Common myeloid progenitor, CD34-positive (primary cell): ENCODE measurements around the gene COL4A3.

Experiments used
- CTCF ChIA-PET: fragments of 350-600 bp; sonication (Branson Sonifier 250); formaldehyde crosslinking; loops from one replicate; lab custom pipeline; 2021; ENCODE audit warnings: antibody characterized with exemption; lab: Charles Lee
- POLR2A ChIA-PET: fragments of 350-600 bp; sonication (Branson Sonifier 250); formaldehyde crosslinking; loops from one replicate; lab custom pipeline; 2021; ENCODE audit warnings: antibody characterized with exemption; lab: Charles Lee
- DNase-seq, 3 donors: peaks; one replicate each; pipeline versions ENCODE4 v3.0.0 to v3.0.0-alpha.2; 2013
- H3K27ac ChIP-seq, 2 experiments: 1 replicate in 1 of 2; 2 replicates in 1 of 2; pipeline ENCODE4 v1.7.0; 2013; ENCODE audit warnings: inconsistent platforms in 2 of 2, low read length in 2 of 2, mild to moderate bottlenecking in 2 of 2, low read depth in 1 of 2, moderate library complexity in 1 of 2; ENCODE audit not compliant: severe bottlenecking in 2 of 2, insufficient read depth in 1 of 2, poor library complexity in 1 of 2
- H3K27me3 ChIP-seq, 5 experiments: replicated peaks in 2 of 5; 1 replicate in 3 of 5; 2 replicates in 2 of 5; pipeline versions ENCODE4 v1.6.1 to v1.7.0; 2013; ENCODE audit warnings: low read length in 4 of 5, mild to moderate bottlenecking in 2 of 5, moderate library complexity in 2 of 5, inconsistent platforms in 1 of 5; ENCODE audit not compliant: insufficient read depth in 5 of 5, control insufficient read depth in 4 of 5
- H3K36me3 ChIP-seq, 4 experiments: 1 replicate in 2 of 4; 2 replicates in 2 of 4; pipeline versions ENCODE4 v1.6.1 to v1.7.0; 2013; ENCODE audit warnings: low read length in 3 of 4, control low read depth in 1 of 4, mild to moderate bottlenecking in 1 of 4; ENCODE audit not compliant: control insufficient read depth in 4 of 4, insufficient read depth in 4 of 4
- H3K4me1 ChIP-seq, 4 experiments: 1 replicate in 3 of 4; 2 replicates in 1 of 4; pipeline versions ENCODE4 v1.6.1 to v1.7.1; 2013; ENCODE audit warnings: low read length in 3 of 4, mild to moderate bottlenecking in 3 of 4, control low read depth in 1 of 4, inconsistent platforms in 1 of 4, moderate library complexity in 1 of 4; ENCODE audit not compliant: control insufficient read depth in 4 of 4, insufficient read depth in 4 of 4; ENCODE audit errors: control extremely low read depth in 1 of 4
- H3K4me3 ChIP-seq, 7 experiments: 1 replicate in 4 of 7; 2 replicates in 3 of 7; pipeline versions ENCODE4 v1.5.1 to v1.7.0; 2013; ENCODE audit warnings: mild to moderate bottlenecking in 7 of 7, low read length in 6 of 7, moderate library complexity in 6 of 7, inconsistent platforms in 2 of 7, low read depth in 2 of 7, control low read depth in 1 of 7; ENCODE audit not compliant: insufficient read depth in 4 of 7, control insufficient read depth in 1 of 7; ENCODE audit errors: extremely low read depth in 1 of 7
- H3K9me3 ChIP-seq, 5 experiments: 1 replicate in 4 of 5; 2 replicates in 1 of 5; pipeline versions ENCODE4 v1.6.1 to v1.7.1; 2013; ENCODE audit warnings: low read length in 4 of 5, mild to moderate bottlenecking in 2 of 5, inconsistent platforms in 1 of 5, low read depth in 1 of 5, moderate library complexity in 1 of 5; ENCODE audit not compliant: control insufficient read depth in 4 of 5, insufficient read depth in 2 of 5; ENCODE audit errors: control extremely low read depth in 1 of 5
- WGBS: methylation state at CpG from one replicate; pipeline ENCODE4 v1.1.5; 2013; ENCODE audit not compliant: insufficient coverage; 5-methylcytosine and 5-hydroxymethylcytosine counted together

The COL4A3 gene

DNA sequence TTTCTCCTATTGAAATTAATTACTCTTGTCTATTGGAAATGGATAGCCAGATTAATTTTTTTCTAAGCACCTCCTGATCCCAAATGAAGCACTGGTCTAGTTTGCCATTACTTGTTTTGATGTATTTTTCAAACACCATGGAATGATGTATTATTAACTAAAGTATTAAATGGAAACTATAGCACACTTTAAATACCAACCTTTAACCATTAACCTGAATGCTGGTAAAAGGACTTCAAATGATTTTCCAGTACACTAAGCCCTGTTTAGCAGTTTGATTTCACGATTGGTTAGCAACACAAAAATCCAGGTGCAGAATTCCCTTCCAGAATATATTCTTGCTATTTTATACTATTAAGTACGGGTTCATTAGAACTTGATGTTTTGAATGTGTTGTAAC is 37.3 kb downstream of the COL4A3 start:
- ChIA-PET POLR2A (no interaction called here), CTCF (no interaction called here)
- H3K27ac ChIP-seq = no peak overlapping the region
- DNase-seq = no peak
- WGBS = no CpG with 5 or more reads among the region's 2 CpGs
- no peaks in the 10 kb centered on the region for H3K9me3 ChIP-seq
- no peak overlapping the region for H3K4me3 ChIP-seq
- no peaks in the 10 kb centered on the region for H3K4me1 ChIP-seq
- H3K36me3 ChIP-seq = no peaks in the 10 kb centered on the region
- H3K27me3 ChIP-seq = no peaks in the 10 kb centered on the region

GRCh38 chr2:227204452-227204851 is 40.0 kb downstream of the COL4A3 start:
- no peaks in the 10 kb centered on the region for H3K27me3 ChIP-seq
- POLR2A ChIA-PET = no interaction called here
- no peaks in the 10 kb centered on the region for H3K36me3 ChIP-seq
- DNase-seq = no peak
- no peak overlapping the region for H3K27ac ChIP-seq
- H3K4me3 ChIP-seq = no peak overlapping the region
- CTCF ChIA-PET = interaction anchor here (1.1 kb wide), 1 partner anchor 34 kb away, joined by 4 read pairs; no protein-coding TSS in a partner anchor
- no peaks in the 10 kb centered on the region for H3K9me3 ChIP-seq
- 100% methylated on average over 2 of the region's 4 CpGs for WGBS
- H3K4me1 ChIP-seq = no peaks in the 10 kb centered on the region

DNA sequence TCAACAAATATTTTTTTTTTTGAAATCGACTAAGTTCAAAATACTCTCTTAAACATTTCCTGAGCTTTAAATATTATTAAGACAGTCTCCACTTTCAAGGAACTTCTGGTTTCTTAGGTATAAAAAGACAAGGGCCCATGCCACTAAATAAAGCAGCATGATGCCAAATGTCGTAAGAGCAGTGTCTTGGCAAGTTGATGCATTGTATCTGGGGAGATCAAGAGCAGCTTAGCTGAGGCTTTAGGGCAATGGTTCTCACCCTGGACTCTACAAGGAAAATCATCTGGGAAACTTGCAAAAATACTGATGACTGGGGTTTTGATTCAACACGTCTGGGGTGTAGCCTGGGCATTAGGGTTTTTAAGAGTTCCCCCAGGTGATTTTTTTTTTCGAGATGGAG is 41.3 kb downstream of the COL4A3 start:
- Histone ChIP-seq H3K27me3 (no peaks in the 10 kb centered on the region), H3K27ac (no peak overlapping the region), H3K36me3 (no peaks in the 10 kb centered on the region), H3K4me1 (no peaks in the 10 kb centered on the region), H3K9me3 (no peaks in the 10 kb centered on the region), H3K4me3 (no peak overlapping the region)
- DNase-seq = no peak
- 89% methylated on average over 3 of the region's 4 CpGs for WGBS
- POLR2A ChIA-PET = no interaction called here
- CTCF ChIA-PET = no interaction called here

GRCh38 chr2:227206406-227206805 is 42.0 kb downstream of the COL4A3 start:
- Histone ChIP-seq H3K4me1 (no peaks in the 10 kb centered on the region), H3K27ac (no peak overlapping the region), H3K27me3 (no peaks in the 10 kb centered on the region), H3K36me3 (no peaks in the 10 kb centered on the region), H3K9me3 (no peaks in the 10 kb centered on the region), H3K4me3 (no peak overlapping the region)
- POLR2A ChIA-PET = no interaction called here
- CTCF ChIA-PET = no interaction called here
- 92% methylated on average over 6 of the region's 9 CpGs for WGBS
- no peak for DNase-seq

DNA sequence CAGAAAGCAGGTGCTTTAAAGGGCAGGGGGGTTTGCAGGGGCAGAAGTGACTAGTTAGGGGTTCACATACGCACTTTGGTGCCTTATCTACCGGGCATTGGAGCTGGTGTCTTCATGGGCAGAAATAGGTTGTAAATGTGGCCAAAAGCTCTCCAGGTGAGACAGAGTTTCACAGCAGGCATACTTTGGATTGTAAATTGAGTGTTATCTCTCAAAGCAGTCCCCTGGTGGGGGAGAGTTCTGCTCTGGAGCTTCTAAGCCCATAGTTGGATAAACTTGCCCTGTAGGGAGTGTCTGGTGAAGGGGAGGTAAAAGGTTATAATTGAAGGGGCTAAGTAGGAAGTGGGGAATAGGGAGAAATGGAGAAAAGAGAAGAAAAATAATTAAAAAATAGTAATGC is 43.1 kb downstream of the COL4A3 start:
- Histone ChIP-seq H3K9me3 (no peaks in the 10 kb centered on the region), H3K4me3 (no peak overlapping the region), H3K4me1 (no peaks in the 10 kb centered on the region), H3K27ac (no peak overlapping the region), H3K27me3 (no peaks in the 10 kb centered on the region), H3K36me3 (no peaks in the 10 kb centered on the region)
- ChIA-PET POLR2A (no interaction called here), CTCF (no interaction called here)
- 87% methylated on average over 2 of the region's 2 CpGs for WGBS
- DNase-seq = no peak

GRCh38 chr2:227214622-227215041 is 50.2 kb downstream of the COL4A3 start:
- Histone ChIP-seq H3K9me3 (no peaks in the 10 kb centered on the region), H3K36me3 (no peaks in the 10 kb centered on the region), H3K4me3 (no peak overlapping the region), H3K27ac (no peak overlapping the region), H3K4me1 (no peaks in the 10 kb centered on the region), H3K27me3 (no peaks in the 10 kb centered on the region)
- POLR2A ChIA-PET = no interaction called here
- no peak for DNase-seq
- WGBS = no CpG with 5 or more reads among the region's 3 CpGs
- CTCF ChIA-PET = no interaction called here

DNA sequence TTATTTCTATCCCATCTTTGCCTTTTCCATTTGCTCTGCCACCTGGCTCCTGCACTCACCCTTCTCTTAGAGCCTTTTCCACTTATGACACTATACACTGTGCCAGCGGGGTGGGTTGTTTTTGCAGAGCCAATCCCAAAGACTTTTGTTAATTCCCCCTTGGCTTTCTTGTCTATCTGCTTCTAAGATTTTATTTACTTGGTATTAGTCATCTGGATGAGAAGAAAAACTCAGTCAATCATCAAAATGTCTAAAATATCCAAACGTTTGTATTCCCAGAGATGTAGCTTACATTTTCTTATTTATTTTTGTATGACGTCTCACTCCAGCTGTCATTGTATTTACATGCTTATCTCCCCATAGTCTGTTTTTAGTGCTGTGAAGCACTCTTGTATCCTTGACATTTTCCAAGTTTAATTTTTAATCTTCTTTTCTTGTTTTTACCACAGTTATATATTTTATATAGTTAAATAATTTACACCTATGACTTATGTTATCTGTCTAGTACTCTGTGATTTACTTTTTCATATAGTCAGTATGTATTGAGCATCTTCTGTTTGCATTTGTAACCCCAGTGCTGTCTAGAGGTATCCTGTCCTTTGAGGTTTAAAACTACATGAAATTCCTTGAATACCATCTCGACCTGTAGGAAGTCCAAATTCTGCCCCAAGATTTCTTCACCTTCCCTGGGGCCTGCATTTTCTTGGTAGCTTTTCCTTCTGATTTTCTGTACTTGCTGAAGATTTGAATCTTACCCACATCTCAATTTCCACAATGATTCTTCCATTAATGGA is 55.1 kb downstream of the COL4A3 start:
- CTCF ChIA-PET = no interaction called here
- POLR2A ChIA-PET = no interaction called here
- WGBS = 94% methylated on average over 2 of the region's 4 CpGs

More for the DNA sequence above, 55.1 kb downstream of the COL4A3 start:
- H3K4me1 ChIP-seq = no peaks in the 10 kb centered on the region
- no peak overlapping the region for H3K4me3 ChIP-seq
- no peaks in the 10 kb centered on the region for H3K27me3 ChIP-seq
- no peak overlapping the region for H3K27ac ChIP-seq
- no peaks in the 10 kb centered on the region for H3K36me3 ChIP-seq
- H3K9me3 ChIP-seq = no peaks in the 10 kb centered on the region
- DNase-seq = no peak
